ENCODE results near the gene ASB6.

- no peak for TF ChIP-seq CTCF (IDR thresholded peaks at IDR 0.05)
- TF ChIP-seq EP300 (IDR thresholded peaks at IDR 0.05; ENCODE audit: low read depth) = no peak
Measured at GRCh38 chr9:129686736-129687135, 44.8 kb upstream of the ASB6 start.

Data from transverse colon (tissue), 3 donors.